Renal cortical epithelial cell (primary cell): ENCODE measurements around the gene ZNF566. TPM values are rescaled to one million over a fixed set of nuclear protein-coding genes. Genes with fewer than 3 reads are reported as not detected.
A peak's percentile ranks its signal among the peaks of the same experiment; 100 is the strongest.

Experiments used
- DNase-seq: peaks from one replicate; pipeline ENCODE4 v3.0.0-alpha.2; 2011; ENCODE audit warnings: low read depth
- total RNA-seq: library from RNA; depleted of rRNA; stranded (reverse); fragments of >200 nt; gene quantifications from 2 replicates; pipeline ENCODE4 v1.2.3, GENCODE V29; 2014

ZNF566 gene
- total RNA-seq, 1 donor from 2014 or later = 11.9 TPM

GRCh38 chr19:36441339-36441738, 48.0 kb downstream of the ZNF566 start:
- no peak for DNase-seq

- no peak for DNase-seq
These were observed 52.8 kb downstream of the ZNF566 start for GRCh38 chr19:36436531-36436930.

- DNase-seq = no peak
These were observed 65.4 kb downstream of the ZNF566 start for GRCh38 chr19:36423925-36424324.

- DNase-seq = no peak
These were observed 67.4 kb downstream of the ZNF566 start for GRCh38 chr19:36421749-36422481.

GRCh38 chr19:36420961-36421748, 68.2 kb downstream of the ZNF566 start:
- DNase-seq = peak; percentile 7

GRCh38 chr19:36418287-36419001, 70.9 kb downstream of the ZNF566 start, which contains the start of gene ZFP82:
ZFP82 (minus strand) TSS chr19:36418644; CDS start chr19:36409789, 8,855 bp downstream.
- peak; percentile 37 for DNase-seq

GRCh38 chr19:36417752-36418286, 71.5 kb downstream of the ZNF566 start:
- no peak for DNase-seq

GRCh38 chr19:36409841-36410240, 79.5 kb downstream of the ZNF566 start:
- no peak for DNase-seq

- DNase-seq = no peak
These were observed 81.3 kb downstream of the ZNF566 start for GRCh38 chr19:36408101-36408500.

- DNase-seq = no peak
These were observed 84.9 kb downstream of the ZNF566 start for GRCh38 chr19:36404498-36404897.

- DNase-seq = no peak
These were observed 87.9 kb downstream of the ZNF566 start for GRCh38 chr19:36401475-36401874.

- no peak for DNase-seq
These were observed 90.8 kb downstream of the ZNF566 start for GRCh38 chr19:36398571-36398970.

Other genes starting within 250 kb of the ZNF566 start
- gene ZFP14, start 110.4 kb downstream of the ZNF566 start, total RNA-seq = 2.1 and 5.5 TPM in 2 replicates
- gene ZFP82, start 70.9 kb downstream of the ZNF566 start, total RNA-seq = 3.3 and 8.9 TPM in 2 replicates
- gene ZNF260, start 38.7 kb upstream of the ZNF566 start, total RNA-seq = 20.8 and 34.5 TPM in 2 replicates
- 8.2 and 16.7 TPM in 2 replicates for gene ZNF529, start 83.7 kb upstream of the ZNF566 start, total RNA-seq
- gene ZNF382, start 115.8 kb upstream of the ZNF566 start, total RNA-seq = 5.6 and 19.0 TPM in 2 replicates
- 13.2 TPM in 2 replicates for gene ZNF461, start 177.3 kb upstream of the ZNF566 start, total RNA-seq
- 5.6 and 9.4 TPM in 2 replicates for gene ZNF567, start 198.1 kb upstream of the ZNF566 start, total RNA-seq